Measurements from ENCODE around the gene PLEKHB2. TPM values are rescaled to one million over a fixed set of nuclear protein-coding genes. Genes with fewer than 3 reads are reported as not detected.

PLEKHB2 gene
- total RNA-seq, 1 experiment from 2014 or later = 57.6 TPM

GRCh38 chr2:131058214-131058843 lies 46.8 kb upstream of the PLEKHB2 start:
- H3K27ac Mint-ChIP-seq (ENCODE audit: low read depth, unreplicated experiment) = no peak overlapping the region
- no peak for TF ChIP-seq CTCF (IDR thresholded peaks at IDR 0.05; ENCODE audit: unreplicated experiment)
- H3K9me3 Mint-ChIP-seq (ENCODE audit: unreplicated experiment) = no peaks in the 10 kb centered on the region
- H3K4me3 Mint-ChIP-seq (ENCODE audit: unreplicated experiment) = no peak overlapping the region
- H3K4me1 Mint-ChIP-seq (ENCODE audit: insufficient read depth, unreplicated experiment) = peaks cover 13% of the 10 kb centered on the region
- DNase-seq (ENCODE audit: unreplicated experiment) = no peak
- no peaks in the 10 kb centered on the region for H3K27me3 Mint-ChIP-seq (ENCODE audit: insufficient read depth, unreplicated experiment)
- ChIA-PET POLR2A (interaction anchor here (0.7 to 1.6 kb wide), 2 partner anchors 16 to 36 kb away, joined by 3 to 7 read pairs; no protein-coding TSS in a partner anchor), CTCF (interaction anchor here (0.6 to 1.3 kb wide), 4 partner anchors 8 to 260 kb away, joined by 3 to 6 read pairs (median 4); no protein-coding TSS in a partner anchor)
- H3K36me3 Mint-ChIP-seq (ENCODE audit: insufficient read depth, unreplicated experiment) = peaks cover 76% of the 10 kb centered on the region
- BruUV-seq (replicated peaks) = no TSS peak
- intact Hi-C loops (cut with micrococcal nuclease) = no loop called here

- TF ChIP-seq CTCF (IDR thresholded peaks at IDR 0.05; ENCODE audit: unreplicated experiment) = no peak
- intact Hi-C loops (cut with micrococcal nuclease) = no loop called here
Measured at GRCh38 chr2:131058920-131059319, 46.2 kb upstream of the PLEKHB2 start.

GRCh38 chr2:131063501-131064283 lies 41.4 kb upstream of the PLEKHB2 start:
- POLR2A ChIA-PET = no interaction called here
- intact Hi-C loops (cut with micrococcal nuclease) = no loop called here
- no peak for DNase-seq (ENCODE audit: unreplicated experiment)
- CTCF ChIA-PET = interaction anchor here (0.5 to 1.0 kb wide), 3 partner anchors 9 to 163 kb away, joined by 3 to 4 read pairs (median 4); no protein-coding TSS in a partner anchor
- Mint-ChIP-seq H3K27ac (ENCODE audit: low read depth, unreplicated experiment) (no peak overlapping the region), H3K27me3 (ENCODE audit: insufficient read depth, unreplicated experiment) (no peaks in the 10 kb centered on the region), H3K36me3 (ENCODE audit: insufficient read depth, unreplicated experiment) (peaks cover 65% of the 10 kb centered on the region), H3K4me1 (ENCODE audit: insufficient read depth, unreplicated experiment) (peaks cover 7% of the 10 kb centered on the region), H3K9me3 (ENCODE audit: unreplicated experiment) (no peaks in the 10 kb centered on the region), H3K4me3 (ENCODE audit: unreplicated experiment) (no peak overlapping the region)
- no peak for TF ChIP-seq CTCF (IDR thresholded peaks at IDR 0.05; ENCODE audit: unreplicated experiment)
- no TSS peak for BruUV-seq (replicated peaks)

More at GRCh38 chr2:131058920-131059319, 46.2 kb upstream of the PLEKHB2 start:
- H3K4me3 Mint-ChIP-seq (ENCODE audit: unreplicated experiment) = no peak overlapping the region
- ChIA-PET POLR2A (interaction anchor here (0.7 to 1.6 kb wide), 2 partner anchors 15 to 36 kb away, joined by 3 to 7 read pairs; no protein-coding TSS in a partner anchor), CTCF (interaction anchor here (1.3 kb wide), 1 partner anchor 185 kb away, joined by 5 read pairs; no protein-coding TSS in a partner anchor)
- H3K9me3 Mint-ChIP-seq (ENCODE audit: unreplicated experiment) = no peaks in the 10 kb centered on the region
- no TSS peak for BruUV-seq (replicated peaks)
- no peaks in the 10 kb centered on the region for H3K27me3 Mint-ChIP-seq (ENCODE audit: insufficient read depth, unreplicated experiment)
- DNase-seq (ENCODE audit: unreplicated experiment) = no peak
- peak overlapping the region; percentile 32 for H3K27ac Mint-ChIP-seq (ENCODE audit: low read depth, unreplicated experiment)
- peaks cover 76% of the 10 kb centered on the region for H3K36me3 Mint-ChIP-seq (ENCODE audit: insufficient read depth, unreplicated experiment)
- H3K4me1 Mint-ChIP-seq (ENCODE audit: insufficient read depth, unreplicated experiment) = peaks cover 13% of the 10 kb centered on the region

Data from MCF 10A (cell line).